Spinal cord (tissue), 10 donors: Measurements from ENCODE around the gene DOCK1. TPM values are rescaled to one million over a fixed set of nuclear protein-coding genes. Genes with fewer than 3 reads are reported as not detected.
A peak's percentile ranks its signal among the peaks of the same experiment; 100 is the strongest.

Experiments
- DNase-seq, 6 donors: peaks; one replicate each; pipeline versions ENCODE4 v3.0.0 to v3.0.0-alpha.2; 2013 to 2015; ENCODE audit warnings: low spot score in 6 of 6, low read depth in 4 of 6
- H3K27ac ChIP-seq: one replicate; pipeline ENCODE4 v1.5.1; 2013; ENCODE audit warnings: low read depth, low read length, control low read depth
- H3K27me3 ChIP-seq: one replicate; pipeline ENCODE4 v1.6.1; 2013; ENCODE audit warnings: low read length; ENCODE audit not compliant: control insufficient read depth, insufficient read depth
- H3K36me3 ChIP-seq: one replicate; pipeline ENCODE4 v1.6.1; 2013; ENCODE audit warnings: low read length; ENCODE audit not compliant: control insufficient read depth, insufficient read depth
- H3K4me1 ChIP-seq: one replicate; pipeline ENCODE4 v1.6.1; 2013; ENCODE audit warnings: low read length; ENCODE audit not compliant: control insufficient read depth, insufficient read depth
- H3K4me3 ChIP-seq: one replicate; pipeline ENCODE4 v1.5.1; 2013; ENCODE audit warnings: low read depth, low read length, control low read depth
- H3K9me3 ChIP-seq: one replicate; pipeline ENCODE4 v1.6.1; 2013; ENCODE audit warnings: low read length; ENCODE audit not compliant: control insufficient read depth, insufficient read depth
- WGBS: methylation state at CpG from one replicate; pipeline ENCODE4 v1.1.5; 2013; ENCODE audit warnings: missing lambda C conversion rate; ENCODE audit not compliant: insufficient coverage; 5-methylcytosine and 5-hydroxymethylcytosine counted together
- polyA plus RNA-seq, 2 donors: library from polyadenylated mRNA; unstranded; fragments of 120-200 nt; gene quantifications; one replicate each; pipeline ENCODE4 v1.2.1, GENCODE V29; 2013; ENCODE audit not compliant: insufficient read length in 2 of 2
- total RNA-seq, 2 donors: library from RNA; depleted of rRNA in 1 of 2; stranded (reverse); fragments of 120-200 nt in 1 of 2; fragments of >200 nt in 1 of 2; gene quantifications; one replicate each; pipeline versions ENCODE4 v1.2.3 to v1.2.4, GENCODE V29; 2013 to 2014
- donor health status: healthy.

The DOCK1 gene
- total and polyA plus RNA-seq, 4 donors, result 31.3 to 74.1 (median 50.3) TPM

DNA sequence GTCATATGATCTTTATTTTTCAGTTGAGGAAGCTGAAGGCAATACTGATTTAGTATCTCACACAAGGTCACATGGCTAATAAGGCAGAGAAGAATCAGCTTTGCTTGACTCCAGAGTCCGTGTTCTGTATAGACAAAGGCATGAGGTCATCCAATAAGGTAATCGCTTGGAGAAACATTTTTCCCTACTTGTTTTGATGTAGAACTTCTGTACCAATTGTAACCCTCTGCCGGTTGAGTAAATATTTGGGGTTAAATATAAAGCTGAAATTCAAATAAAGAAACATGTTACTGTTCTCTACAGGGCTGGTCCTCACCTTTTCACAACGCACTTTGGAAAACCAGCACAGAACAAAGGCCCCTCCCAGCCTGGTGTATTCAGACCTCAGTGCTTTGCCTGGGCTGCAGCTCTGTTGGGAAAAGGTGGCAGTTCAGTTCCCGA, 374.1 kb downstream of the DOCK1 start:
- no peak overlapping the region for H3K27ac ChIP-seq
- peaks cover 3% of the 10 kb centered on the region for H3K4me1 ChIP-seq
- H3K4me3 ChIP-seq, result no peak overlapping the region
- no peaks in the 10 kb centered on the region for H3K27me3 ChIP-seq
- WGBS, result no CpG with 5 or more reads among the region's 5 CpGs
- H3K36me3 ChIP-seq, result no peaks in the 10 kb centered on the region
- no peaks in the 10 kb centered on the region for H3K9me3 ChIP-seq
- DNase-seq, result no peak

DNA sequence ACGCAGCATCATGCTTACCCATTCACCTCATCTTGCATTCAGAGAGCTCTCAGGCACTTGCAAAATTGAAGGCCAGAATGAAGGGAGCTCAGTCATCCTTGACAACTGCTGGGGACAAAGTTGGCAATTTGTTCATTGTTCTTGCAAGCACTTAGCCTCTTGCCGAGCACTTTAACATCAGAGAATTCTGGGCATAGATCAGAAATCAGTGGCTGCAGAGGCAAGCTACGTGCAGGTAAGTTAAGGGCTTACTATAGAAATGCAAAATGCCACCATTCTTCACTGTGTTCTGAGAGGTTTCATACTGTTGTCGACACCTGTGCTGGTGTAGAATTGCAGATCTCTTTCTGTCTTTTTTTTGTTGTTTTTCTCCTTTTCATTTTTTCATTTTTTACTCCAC, 375.2 kb downstream of the DOCK1 start:
- no peak overlapping the region for H3K4me3 ChIP-seq
- WGBS, result 82% methylated on average over 2 of the region's 4 CpGs

DNA sequence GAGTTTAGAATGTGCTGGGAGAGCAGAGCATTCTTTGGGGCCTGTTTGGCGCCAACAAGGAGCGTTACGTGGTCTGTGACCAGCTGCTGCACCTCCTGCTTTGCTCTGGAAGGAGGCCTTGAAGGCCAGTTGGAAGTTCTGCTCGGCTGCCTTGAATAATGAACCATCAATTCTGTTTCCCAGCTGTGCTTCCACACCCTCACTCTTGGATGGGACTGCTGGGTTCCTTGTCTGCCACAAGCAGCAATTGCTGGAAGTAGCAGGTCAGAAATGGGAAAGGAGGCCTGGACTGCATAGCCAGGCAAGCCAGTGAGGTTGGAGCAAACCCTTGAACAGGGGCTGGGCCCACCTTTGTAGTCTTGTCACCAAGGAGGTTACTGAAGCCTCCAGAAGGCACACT, 377.8 kb downstream of the DOCK1 start:
- Histone ChIP-seq H3K27ac (no peak overlapping the region), H3K27me3 (no peaks in the 10 kb centered on the region), H3K4me3 (no peak overlapping the region), H3K36me3 (no peaks in the 10 kb centered on the region), H3K9me3 (peaks cover 3% of the 10 kb centered on the region), H3K4me1 (peaks cover 3% of the 10 kb centered on the region)
- WGBS, result 81% methylated on average over 4 of the region's 4 CpGs
- DNase-seq, result no peak

More for the DNA sequence above, 375.2 kb downstream of the DOCK1 start:
- H3K4me1 ChIP-seq, result peaks cover 3% of the 10 kb centered on the region
- no peak overlapping the region for H3K27ac ChIP-seq
- DNase-seq, result no peak
- H3K9me3 ChIP-seq, result no peaks in the 10 kb centered on the region
- H3K27me3 ChIP-seq, result no peaks in the 10 kb centered on the region
- H3K36me3 ChIP-seq, result no peaks in the 10 kb centered on the region

DNA sequence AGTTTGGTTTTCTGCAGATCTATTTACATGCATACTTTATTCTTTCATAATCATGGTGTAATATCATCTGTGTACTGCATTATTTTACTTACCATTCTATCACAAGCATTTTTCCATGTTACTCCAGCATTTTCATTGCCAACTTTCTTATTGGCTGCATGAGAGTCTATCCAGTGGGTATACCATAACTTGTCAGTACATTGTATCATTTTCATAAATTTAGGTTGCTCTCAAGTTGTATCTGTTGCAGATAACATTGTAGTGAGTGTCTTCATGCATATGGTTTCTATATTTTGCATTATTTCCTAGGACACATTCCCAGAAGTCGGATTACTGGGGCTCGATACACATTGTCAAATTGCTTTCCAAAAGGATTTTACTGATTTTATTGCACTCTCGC, 378.3 kb downstream of the DOCK1 start:
- no peak overlapping the region for H3K27ac ChIP-seq
- H3K27me3 ChIP-seq, result no peaks in the 10 kb centered on the region
- peaks cover under 1% of the 10 kb centered on the region for H3K4me1 ChIP-seq
- WGBS, result no CpG with 5 or more reads among the region's 3 CpGs
- H3K36me3 ChIP-seq, result no peaks in the 10 kb centered on the region
- H3K9me3 ChIP-seq, result peaks cover 3% of the 10 kb centered on the region
- H3K4me3 ChIP-seq, result no peak overlapping the region
- DNase-seq, result peak in 1 of 6 donors; percentile 55

DNA sequence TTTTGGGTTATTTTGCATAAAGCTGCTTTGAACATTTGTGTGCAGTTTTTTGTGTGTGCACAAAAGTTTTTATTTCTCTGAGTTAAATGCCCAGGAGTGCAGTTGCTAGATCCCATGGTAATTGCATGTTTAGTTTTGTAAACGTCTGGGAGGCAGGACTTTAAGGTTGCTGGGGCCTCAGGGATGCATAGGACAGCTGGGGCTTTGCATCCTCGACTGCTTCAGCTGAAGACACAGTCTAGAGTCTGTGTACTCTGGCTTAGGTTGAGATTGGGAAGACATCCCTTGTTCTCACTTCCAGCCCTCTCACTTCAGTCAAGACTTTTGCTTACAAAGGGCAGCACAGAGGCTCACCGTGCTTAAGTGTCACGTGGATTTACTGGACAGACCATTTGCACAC, 385.6 kb downstream of the DOCK1 start:
- no peak overlapping the region for H3K4me3 ChIP-seq
- H3K36me3 ChIP-seq, result no peaks in the 10 kb centered on the region
- no peak overlapping the region for H3K27ac ChIP-seq
- peaks cover 7% of the 10 kb centered on the region for H3K9me3 ChIP-seq
- H3K27me3 ChIP-seq, result no peaks in the 10 kb centered on the region
- WGBS, result 64% methylated on average over 3 of the region's 4 CpGs
- H3K4me1 ChIP-seq, result peaks cover 16% of the 10 kb centered on the region
- DNase-seq, result no peak

DNA sequence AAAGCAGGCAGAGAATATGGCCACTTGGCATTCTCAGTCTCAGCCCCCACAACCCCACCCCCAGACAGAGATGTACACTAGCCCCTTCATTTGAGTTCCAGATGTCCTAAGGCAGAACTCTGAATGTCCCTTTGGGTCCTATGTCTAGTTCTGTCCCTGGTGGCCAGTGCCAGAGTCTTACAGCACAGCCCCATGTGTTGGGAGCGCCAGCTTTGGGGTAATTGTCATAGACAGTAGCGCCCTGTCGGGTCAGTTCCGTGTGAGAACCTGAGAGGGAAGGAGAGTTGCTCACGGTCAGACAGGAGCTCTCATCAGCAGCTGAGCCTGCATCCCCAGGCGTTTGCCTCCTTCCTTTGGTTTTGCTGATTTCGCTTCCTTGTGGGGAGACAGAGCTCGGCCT, 386.1 kb downstream of the DOCK1 start:
- Histone ChIP-seq H3K36me3 (no peaks in the 10 kb centered on the region), H3K27ac (no peak overlapping the region), H3K9me3 (peaks cover 7% of the 10 kb centered on the region), H3K27me3 (no peaks in the 10 kb centered on the region), H3K4me1 (peaks cover 16% of the 10 kb centered on the region), H3K4me3 (no peak overlapping the region)
- WGBS, result 81% methylated on average over 6 of the region's 8 CpGs
- no peak for DNase-seq

DNA sequence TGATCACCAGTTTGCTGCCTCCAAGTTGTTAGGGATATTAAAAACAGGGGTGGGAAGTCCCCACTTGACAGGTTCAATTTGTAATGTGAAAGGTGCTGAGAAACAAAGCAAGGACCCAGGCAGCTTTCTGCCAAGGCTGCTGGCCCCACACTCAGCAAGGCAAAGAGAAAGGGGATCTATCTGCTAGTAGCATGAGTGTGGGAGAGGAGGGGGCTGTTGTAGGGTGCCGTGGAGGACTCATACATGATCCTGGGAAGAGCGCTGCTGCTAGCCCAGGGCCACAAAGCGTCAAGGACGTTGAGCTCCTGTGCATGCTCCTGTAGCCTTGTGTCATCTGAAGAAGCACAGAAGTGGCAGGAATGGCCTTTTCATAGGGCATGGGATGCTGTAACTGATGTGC, 387.7 kb downstream of the DOCK1 start:
- Histone ChIP-seq H3K4me3 (no peak overlapping the region), H3K36me3 (no peaks in the 10 kb centered on the region), H3K27me3 (no peaks in the 10 kb centered on the region), H3K4me1 (peaks cover 20% of the 10 kb centered on the region), H3K9me3 (peaks cover 4% of the 10 kb centered on the region), H3K27ac (no peak overlapping the region)
- DNase-seq, result no peak
- 92% methylated on average over 4 of the region's 4 CpGs for WGBS

DNA sequence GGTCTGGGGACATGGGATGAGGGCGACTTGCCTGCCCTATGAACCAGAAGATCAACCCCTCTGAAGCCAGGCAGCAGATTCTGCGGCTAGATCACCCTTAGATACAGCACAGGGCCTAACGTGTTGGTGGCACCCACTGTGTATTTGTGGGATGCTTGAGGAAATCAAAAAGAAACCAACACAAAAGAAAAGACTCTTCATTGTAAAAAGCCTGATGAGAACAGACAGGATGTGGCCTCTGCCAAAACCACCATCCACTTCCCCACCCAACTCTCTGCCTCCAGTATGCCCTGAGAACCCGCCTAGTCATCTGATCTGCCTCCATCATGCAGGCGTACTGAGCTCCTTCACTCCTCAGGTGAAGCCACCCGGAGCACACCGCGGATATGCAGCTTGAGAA, 388.4 kb downstream of the DOCK1 start:
- 100% methylated on average over 5 of the region's 8 CpGs for WGBS

DNA sequence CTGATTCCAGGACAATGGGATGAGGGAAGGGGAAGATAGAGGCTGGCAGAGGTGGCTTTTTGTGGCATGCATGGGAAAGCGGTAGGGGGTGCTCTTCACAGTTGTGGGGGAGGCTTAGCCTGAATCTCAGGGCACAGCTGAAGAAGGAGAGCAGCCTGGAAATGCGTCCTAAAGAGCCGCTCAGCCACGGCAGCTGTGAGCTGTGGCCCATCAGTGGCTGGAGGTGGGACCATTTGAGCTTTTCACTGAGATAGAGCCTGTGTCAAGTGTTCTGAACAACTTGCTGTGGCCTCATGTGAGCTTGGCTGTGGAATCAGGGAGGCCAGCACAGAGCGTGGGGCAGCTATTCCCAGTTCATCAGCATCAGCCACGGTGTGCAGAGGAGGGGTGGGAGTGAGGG, 391.5 kb downstream of the DOCK1 start:
- Histone ChIP-seq H3K27ac (no peak overlapping the region), H3K27me3 (no peaks in the 10 kb centered on the region), H3K4me3 (no peak overlapping the region), H3K4me1 (peaks cover 13% of the 10 kb centered on the region), H3K9me3 (no peaks in the 10 kb centered on the region), H3K36me3 (no peaks in the 10 kb centered on the region)
- WGBS, result 91% methylated on average over 6 of the region's 6 CpGs
- DNase-seq, result no peak

More for the DNA sequence above, 388.4 kb downstream of the DOCK1 start:
- DNase-seq, result no peak
- H3K27ac ChIP-seq, result no peak overlapping the region
- H3K27me3 ChIP-seq, result no peaks in the 10 kb centered on the region
- peaks cover 4% of the 10 kb centered on the region for H3K9me3 ChIP-seq
- H3K36me3 ChIP-seq, result no peaks in the 10 kb centered on the region
- H3K4me1 ChIP-seq, result peaks cover 20% of the 10 kb centered on the region
- no peak overlapping the region for H3K4me3 ChIP-seq

DNA sequence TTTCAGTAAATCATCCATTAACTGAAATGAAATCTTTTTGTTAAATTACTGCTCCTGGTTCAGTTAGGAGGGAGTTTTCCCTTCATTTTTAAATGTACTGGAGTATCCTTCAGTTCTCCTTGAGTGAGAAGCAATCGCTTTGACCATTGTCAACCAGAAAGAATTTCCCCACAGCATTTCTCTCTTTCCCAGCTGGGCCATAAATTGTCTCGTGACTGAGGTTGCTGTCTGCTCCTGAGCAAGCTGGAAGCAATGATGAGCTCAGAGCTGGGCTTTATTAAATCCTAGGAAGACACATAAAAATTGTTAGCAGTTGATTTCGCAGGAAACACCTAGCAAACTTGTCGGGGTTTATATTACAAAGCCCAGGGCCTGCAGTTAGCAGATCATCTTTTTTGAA, 393.2 kb downstream of the DOCK1 start:
- H3K4me1 ChIP-seq, result peaks cover 4% of the 10 kb centered on the region
- H3K9me3 ChIP-seq, result no peaks in the 10 kb centered on the region
- no peaks in the 10 kb centered on the region for H3K27me3 ChIP-seq
- peak in 3 of 6 donors; percentile 25 to 88 (median 33) for DNase-seq
- no peak overlapping the region for H3K4me3 ChIP-seq
- H3K27ac ChIP-seq, result no peak overlapping the region
- H3K36me3 ChIP-seq, result no peaks in the 10 kb centered on the region
- WGBS, result 33% methylated on average over 3 of the region's 4 CpGs
